GM12801 (cell line): ENCODE results near the gene SLX9.

Experiments
- CTCF ChIP-seq: IDR thresholded peaks from one replicate; pipeline ENCODE4 v1.5.1; 2011; ENCODE audit warnings: control low read depth; ENCODE audit not compliant: insufficient read length; ENCODE audit errors: extremely low read depth

Gene SLX9

GRCh38 chr21:44916965-44917364 lies 22.9 kb upstream of the SLX9 start:
- TF ChIP-seq CTCF = no peak

- TF ChIP-seq CTCF = no peak
These were observed 22.3 kb upstream of the SLX9 start for GRCh38 chr21:44917446-44918106.

- no peak for TF ChIP-seq CTCF
These were observed 21.7 kb upstream of the SLX9 start for GRCh38 chr21:44918107-44918470.

- no peak for TF ChIP-seq CTCF
These were observed 21.2 kb upstream of the SLX9 start for GRCh38 chr21:44918581-44919033.

- TF ChIP-seq CTCF = no peak
These were observed 20.5 kb upstream of the SLX9 start for GRCh38 chr21:44919111-44919912.

GRCh38 chr21:44919913-44920693 lies 19.7 kb upstream of the SLX9 start:
- TF ChIP-seq CTCF = no peak
